ENCODE data around the gene AATF.

DNA sequence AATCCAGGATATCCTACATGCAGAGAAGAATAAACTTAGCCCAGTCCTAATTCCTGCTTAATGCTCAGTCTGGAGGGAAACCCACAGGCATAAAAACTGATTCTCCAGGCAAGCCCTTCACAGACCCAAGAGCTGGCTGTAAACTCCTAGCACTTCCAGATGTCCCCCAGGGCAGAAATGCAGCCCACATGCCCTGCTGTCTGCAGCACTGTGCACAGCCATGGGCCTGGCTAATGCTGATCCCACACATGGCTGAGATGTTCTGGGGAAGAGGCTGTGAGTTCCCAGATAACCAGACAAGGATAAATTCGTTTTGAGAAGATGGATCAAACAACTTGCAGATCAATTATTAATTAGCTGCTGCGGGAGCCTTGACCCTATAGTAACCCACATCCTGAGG, 148.4 kb downstream of the AATF start:
- TF ChIP-seq, protein P1, sequence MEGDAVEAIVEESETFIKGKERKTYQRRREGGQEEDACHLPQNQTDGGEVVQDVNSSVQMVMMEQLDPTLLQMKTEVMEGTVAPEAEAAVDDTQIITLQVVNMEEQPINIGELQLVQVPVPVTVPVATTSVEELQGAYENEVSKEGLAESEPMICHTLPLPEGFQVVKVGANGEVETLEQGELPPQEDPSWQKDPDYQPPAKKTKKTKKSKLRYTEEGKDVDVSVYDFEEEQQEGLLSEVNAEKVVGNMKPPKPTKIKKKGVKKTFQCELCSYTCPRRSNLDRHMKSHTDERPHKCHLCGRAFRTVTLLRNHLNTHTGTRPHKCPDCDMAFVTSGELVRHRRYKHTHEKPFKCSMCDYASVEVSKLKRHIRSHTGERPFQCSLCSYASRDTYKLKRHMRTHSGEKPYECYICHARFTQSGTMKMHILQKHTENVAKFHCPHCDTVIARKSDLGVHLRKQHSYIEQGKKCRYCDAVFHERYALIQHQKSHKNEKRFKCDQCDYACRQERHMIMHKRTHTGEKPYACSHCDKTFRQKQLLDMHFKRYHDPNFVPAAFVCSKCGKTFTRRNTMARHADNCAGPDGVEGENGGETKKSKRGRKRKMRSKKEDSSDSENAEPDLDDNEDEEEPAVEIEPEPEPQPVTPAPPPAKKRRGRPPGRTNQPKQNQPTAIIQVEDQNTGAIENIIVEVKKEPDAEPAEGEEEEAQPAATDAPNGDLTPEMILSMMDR (IDR thresholded peaks at IDR 0.05) = no peak
- no peak for TF ChIP-seq POLR2A (IDR thresholded peaks at IDR 0.05)

Measured in adrenal gland (tissue), 5 donors.